Measurements from ENCODE around the gene ASB2. TPM values are rescaled to one million over a fixed set of nuclear protein-coding genes. Genes with fewer than 3 reads are reported as not detected.

ASB2 gene
- total RNA-seq, 1 donor from 2014 or later, result 66.6 TPM

- intact Hi-C loops (cut with micrococcal nuclease), result no loop called here
Measured at GRCh38 chr14:93981316-93982229, 5.2 kb upstream of the ASB2 start.

GRCh38 chr14:93980456-93981201 lies 4.3 kb upstream of the ASB2 start:
- intact Hi-C loops (cut with micrococcal nuclease), result no loop called here

- intact Hi-C loops (cut with micrococcal nuclease), result loop anchor here (1.0 kb wide), 3 partner anchors 8 to 48 kb away; partner anchors contain the start of gene OTUB2
Measured at GRCh38 chr14:93978735-93979134, 2.4 kb upstream of the ASB2 start.

- intact Hi-C loops (cut with micrococcal nuclease), result loop anchor here (1.0 kb wide), 3 partner anchors 8 to 48 kb away; partner anchors contain the start of gene OTUB2
Measured at GRCh38 chr14:93977790-93978581, 1.6 kb upstream of the ASB2 start.

GRCh38 chr14:93977171-93977570 lies 801 bp upstream of the ASB2 start:
- intact Hi-C loops (cut with micrococcal nuclease), result no loop called here

- intact Hi-C loops (cut with micrococcal nuclease), result loop anchor here (1.0 kb wide), 5 partner anchors 13 to 105 kb away; partner anchors contain the start of genes DDX24 and IFI27L1
Measured at GRCh38 chr14:93975791-93976476, 436 bp downstream of the ASB2 start.

GRCh38 chr14:93974833-93975232 lies 1.5 kb downstream of the ASB2 start:
- intact Hi-C loops (cut with micrococcal nuclease), result no loop called here

GRCh38 chr14:93974299-93974698 lies 2.1 kb downstream of the ASB2 start:
- intact Hi-C loops (cut with micrococcal nuclease), result no loop called here

- intact Hi-C loops (cut with micrococcal nuclease), result no loop called here
Measured at GRCh38 chr14:93973607-93974006, 2.8 kb downstream of the ASB2 start.

- intact Hi-C loops (cut with micrococcal nuclease), result no loop called here
Measured at GRCh38 chr14:93972618-93973205, 3.7 kb downstream of the ASB2 start.

- intact Hi-C loops (cut with micrococcal nuclease), result loop anchor here (1.0 kb wide), 2 partner anchors 8 to 12 kb away; no protein-coding TSS in a partner anchor
Measured at GRCh38 chr14:93971635-93972027, 4.7 kb downstream of the ASB2 start.

GRCh38 chr14:93970965-93971634 lies 5.3 kb downstream of the ASB2 start:
- intact Hi-C loops (cut with micrococcal nuclease), result loop anchor here (1.0 kb wide), 5 partner anchors 7 to 32 kb away; no protein-coding TSS in a partner anchor

- intact Hi-C loops (cut with micrococcal nuclease), result loop anchor here (1.0 kb wide), 3 partner anchors 8 to 31 kb away; no protein-coding TSS in a partner anchor
Measured at GRCh38 chr14:93970585-93970964, 5.8 kb downstream of the ASB2 start.

GRCh38 chr14:93969082-93969828 lies 7.1 kb downstream of the ASB2 start:
- intact Hi-C loops (cut with micrococcal nuclease), result no loop called here

- intact Hi-C loops (cut with micrococcal nuclease), result no loop called here
Measured at GRCh38 chr14:93967637-93968250, 8.6 kb downstream of the ASB2 start.

GRCh38 chr14:93965946-93966474 lies 10.4 kb downstream of the ASB2 start:
- intact Hi-C loops (cut with micrococcal nuclease), result no loop called here

- intact Hi-C loops (cut with micrococcal nuclease), result no loop called here
Measured at GRCh38 chr14:93965287-93965821, 11.0 kb downstream of the ASB2 start.

- intact Hi-C loops (cut with micrococcal nuclease), result no loop called here
Measured at GRCh38 chr14:93964820-93965286, 11.5 kb downstream of the ASB2 start.

Data from T-helper 1 cell treated with Interleukin-12 subunit alpha and Interleukin-12 subunit beta and Interleukin-4 antibody, amounts not matched to agents 30 ng/mL and 1 ng/mL, for 36 hours (primary cell).